GM10248 (cell line): Measurements from ENCODE around the gene USP54.

Experiments
- CTCF ChIA-PET: fragments of 300-600 bp; sonication (Branson Sonifier 250); formaldehyde crosslinking; extraction: SDS; loops from one replicate; lab custom pipeline; 2021; ENCODE audit warnings: antibody characterized with exemption; lab: Yijun Ruan, JAX
- POLR2A ChIA-PET: fragments of 350-650 bp; sonication (Branson Sonifier 250); formaldehyde crosslinking; extraction: SDS; loops from one replicate; lab custom pipeline; 2020; ENCODE audit warnings: antibody characterized with exemption; lab: Yijun Ruan, JAX
- DNase-seq: peaks from one replicate; pipeline ENCODE4 v3.0.0; 2012; ENCODE audit errors: extremely low spot score
- CTCF ChIP-seq: IDR thresholded peaks from 2 replicates; pipeline ENCODE4 v1.5.1; 2012; ENCODE audit warnings: mild to moderate bottlenecking, low read depth; ENCODE audit errors: extremely low read depth, missing control alignments, control extremely low read depth

Gene USP54

GRCh38 chr10:73497623-73498022 lies 93.5 kb downstream of the USP54 start:
- no peak for DNase-seq
- TF ChIP-seq CTCF = no peak
- CTCF ChIA-PET = no interaction called here
- POLR2A ChIA-PET = no interaction called here

GRCh38 chr10:73495884-73496674 lies 95.1 kb downstream of the USP54 start, which contains the start of gene PPP3CB:
Gene PPP3CB, minus strand, starts transcription at chr10:73496024. Its CDS starts 135 bp downstream, at chr10:73495889.
- DNase-seq = peak; percentile 91
- ChIA-PET CTCF (interaction anchor here (1.1 to 2.0 kb wide), 4 partner anchors 13 to 353 kb away, joined by 3 to 9 read pairs (median 4); no protein-coding TSS in a partner anchor), POLR2A (interaction anchor here (0.5 to 1.8 kb wide), 2 partner anchors 378 to 399 kb away, joined by 3 to 4 read pairs; no protein-coding TSS in a partner anchor)
- TF ChIP-seq CTCF = no peak

- DNase-seq = peak; percentile 94
- POLR2A ChIA-PET = interaction anchor here (0.8 to 1.8 kb wide), 2 partner anchors 9 to 398 kb away, joined by 4 read pairs; no protein-coding TSS in a partner anchor
- CTCF ChIA-PET = interaction anchor here (1.5 to 2.0 kb wide), 3 partner anchors 13 to 153 kb away, joined by 3 to 9 read pairs (median 4); no protein-coding TSS in a partner anchor
- TF ChIP-seq CTCF = no peak
These were observed 95.8 kb downstream of the USP54 start for GRCh38 chr10:73495226-73495883.

- no peak for DNase-seq
- TF ChIP-seq CTCF = no peak
- CTCF ChIA-PET = interaction anchor here (1.8 to 2.0 kb wide), 2 partner anchors 12 to 35 kb away, joined by 4 to 9 read pairs; no protein-coding TSS in a partner anchor
- POLR2A ChIA-PET = interaction anchor here (0.8 to 1.8 kb wide), 2 partner anchors 9 to 398 kb away, joined by 4 read pairs; no protein-coding TSS in a partner anchor
These were observed 96.3 kb downstream of the USP54 start for GRCh38 chr10:73494877-73495225.

GRCh38 chr10:73494213-73494612 lies 96.9 kb downstream of the USP54 start:
- no peak for TF ChIP-seq CTCF
- ChIA-PET CTCF (interaction anchor here (1.2 to 1.8 kb wide), 2 partner anchors 12 to 27 kb away, joined by 4 read pairs; no protein-coding TSS in a partner anchor), POLR2A (no interaction called here)
- no peak for DNase-seq

GRCh38 chr10:73493781-73494180 lies 97.4 kb downstream of the USP54 start:
- ChIA-PET POLR2A (no interaction called here), CTCF (interaction anchor here (1.2 kb wide), 1 partner anchor 26 kb away, joined by 4 read pairs; no protein-coding TSS in a partner anchor)
- DNase-seq = no peak
- TF ChIP-seq CTCF = no peak
